K562 treated with DMSO at 1 percent for 24 hours (cell line): ENCODE results near the gene FAM135A. TPM values are rescaled to one million over a fixed set of nuclear protein-coding genes. Genes with fewer than 3 reads are reported as not detected.

Experiments
- total RNA-seq: library from RNA; unstranded; fragments of 300-600 nt; gene quantifications from 2 replicates; pipeline ENCODE4 v1.2.3, GENCODE V29; 2022; ENCODE audit warnings: low read depth; ENCODE audit not compliant: insufficient read depth

The FAM135A gene
- 7.0 and 14.4 TPM in 2 replicates for total RNA-seq

GRCh38 chr6:70413114-70413991, at the start of gene FAM135A:
Gene FAM135A, plus strand, starts transcription at chr6:70413508. Its CDS starts 14,835 bp downstream, at chr6:70428343.

GRCh38 chr6:70566751-70567382, 153.6 kb downstream of the FAM135A start, which contains the start of gene SDHAF4:
Gene SDHAF4, plus strand, starts transcription at chr6:70566930. Its CDS starts 11 bp downstream, at chr6:70566941.

Other genes with a start within 250 kb of the FAM135A start
- gene COL9A1, start 110.4 kb upstream of the FAM135A start, total RNA-seq: 0.50 TPM in 1 of 2 replicates, not detected in the other
- 2.8 TPM in 2 replicates for gene SDHAF4, start 153.4 kb downstream of the FAM135A start, total RNA-seq